Transverse colon (tissue), 4 donors: ENCODE data around the gene PTPRN2. TPM values are rescaled to one million over a fixed set of nuclear protein-coding genes. Genes with fewer than 3 reads are reported as not detected.

ENCODE experiments used
- DNase-seq: peaks from one replicate; pipeline ENCODE4 v3.0.0-alpha.2; 2019
- H3K27ac ChIP-seq, 4 donors: fragments of 200-600 bp; sonication (generic); 2 replicates each; pipeline ENCODE4 v1.5.1; 2016 to 2018; ENCODE audit warnings: inconsistent platforms in 4 of 4
- H3K27me3 ChIP-seq: fragments of 200-600 bp; sonication (generic); 2 replicates; pipeline ENCODE4 v1.5.1; 2017; ENCODE audit warnings: inconsistent platforms
- H3K36me3 ChIP-seq, 4 donors: fragments of 200-600 bp; sonication (generic); 2 replicates each; pipeline ENCODE4 v1.5.1; 2017 to 2019; ENCODE audit warnings: inconsistent platforms in 4 of 4
- H3K4me1 ChIP-seq, 4 donors: fragments of 200-600 bp; sonication (generic); 2 replicates each; pipeline ENCODE4 v1.5.1; 2017 to 2020; ENCODE audit warnings: inconsistent platforms in 4 of 4
- H3K4me3 ChIP-seq, 4 donors: fragments of 200-600 bp; sonication (generic); 1 replicate in 1 of 4; 2 replicates in 3 of 4; pipeline versions ENCODE4 v1.5.1 to v1.6.1; 2017 to 2019; ENCODE audit warnings: inconsistent platforms in 4 of 4
- H3K9me3 ChIP-seq, 2 donors: fragments of 200-600 bp; sonication (generic); 2 replicates each; pipeline ENCODE4 v1.5.1; 2017 to 2019; ENCODE audit warnings: inconsistent platforms in 2 of 2
- EP300 ChIP-seq: sonication (generic); formaldehyde crosslinking; IDR thresholded peaks from one replicate; pipeline ENCODE4 v1.6.1; 2017; ENCODE audit warnings: antibody characterized with exemption, low read depth
- POLR2A ChIP-seq: fragments of 450-650 bp; IDR thresholded peaks from one replicate; pipeline ENCODE4 v1.6.1; 2016; ENCODE audit warnings: antibody characterized with exemption, mild to moderate bottlenecking, moderate library complexity
- POLR2AphosphoS5 ChIP-seq, 3 donors: sonication (generic); formaldehyde crosslinking; IDR thresholded peaks; one replicate each; pipeline ENCODE4 v1.6.1; 2016; ENCODE audit warnings: antibody characterized with exemption in 3 of 3
- WGBS, 2 donors: methylation state at CpG; one replicate each; pipeline ENCODE4 v1.1.5; 2018; ENCODE audit warnings: low coverage in 1 of 2; 5-methylcytosine and 5-hydroxymethylcytosine counted together
- in situ Hi-C, 4 donors: fragments of 200-750 bp; cut with MboI; loops; one replicate each; pipeline versions ENCODE4 v1.15.0 to v1.15.1; 2017; ENCODE audit warnings: low sequenced_read_pairs in 3 of 4, low pct_ligation_motif_present in 1 of 4, low pct_unique_long_range_greater_than_20kb in 1 of 4
- intact Hi-C: fragments of 100-400 bp; cut with DNase I; formaldehyde crosslinking; loops from one replicate; pipeline ENCODE4 v1.15.1; 2023; ENCODE audit warnings: low total_unique reads
- total RNA-seq, 4 donors: library from RNA; depleted of rRNA; stranded (reverse); fragments of >200 nt; gene quantifications; one replicate each; pipeline ENCODE4 v1.1.0, GENCODE V29; 2016
- TF ChIP-seq, protein P1 (sequence below), 5 experiments: fragments of 200-600 bp in 3 of 5; fragments of 450-650 bp in 2 of 5; sonication (generic) in 3 of 5; IDR thresholded peaks; 1 replicate in 2 of 5; 2 replicates in 3 of 5; pipeline ENCODE4 v1.5.1; 2016 to 2017; ENCODE audit warnings: antibody characterized with exemption in 5 of 5, inconsistent platforms in 3 of 5, mild to moderate bottlenecking in 2 of 5, moderate library complexity in 1 of 5

Gene PTPRN2
- total RNA-seq, 4 donors from 2014 or later: 15.4 to 31.1 (median 21.8) TPM

DNA sequence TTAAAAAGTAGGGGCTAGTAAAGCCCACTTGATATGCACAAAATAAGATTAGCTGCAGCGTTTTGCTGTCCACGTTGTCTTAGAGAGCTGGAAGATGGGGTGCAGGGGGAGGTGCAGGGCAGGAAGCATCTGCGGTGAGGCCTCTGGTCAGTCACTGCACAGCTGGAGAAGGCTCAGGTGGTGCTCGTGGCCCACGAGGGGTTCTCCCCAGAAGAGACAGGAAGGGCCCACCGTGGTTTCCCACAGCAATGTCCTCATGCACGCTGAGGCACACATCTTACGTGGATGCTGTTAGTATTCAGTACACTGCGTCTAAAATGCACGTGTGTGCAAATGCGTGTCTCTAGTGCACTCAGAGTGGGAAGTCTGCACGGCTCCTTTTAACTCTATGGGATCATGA is 582.1 kb downstream of the PTPRN2 start:
- Histone ChIP-seq H3K36me3 (no peaks in the 10 kb centered on the region), H3K9me3 (no peaks in the 10 kb centered on the region), H3K27me3 (no peaks in the 10 kb centered on the region), H3K4me1 (no peaks in the 10 kb centered on the region), H3K27ac (no peak overlapping the region), H3K4me3 (no peak overlapping the region)
- WGBS, 2 donors: 64% methylated on average over 12 of the region's 12 CpGs; no CpG with 5 or more reads in 1 of the 2 donors
- no peak for DNase-seq
- intact Hi-C loops (no loop called here), in situ Hi-C loops (no loop called here)
- TF ChIP-seq EP300: no peak
- TF ChIP-seq POLR2A: no peak
- TF ChIP-seq, protein P1, sequence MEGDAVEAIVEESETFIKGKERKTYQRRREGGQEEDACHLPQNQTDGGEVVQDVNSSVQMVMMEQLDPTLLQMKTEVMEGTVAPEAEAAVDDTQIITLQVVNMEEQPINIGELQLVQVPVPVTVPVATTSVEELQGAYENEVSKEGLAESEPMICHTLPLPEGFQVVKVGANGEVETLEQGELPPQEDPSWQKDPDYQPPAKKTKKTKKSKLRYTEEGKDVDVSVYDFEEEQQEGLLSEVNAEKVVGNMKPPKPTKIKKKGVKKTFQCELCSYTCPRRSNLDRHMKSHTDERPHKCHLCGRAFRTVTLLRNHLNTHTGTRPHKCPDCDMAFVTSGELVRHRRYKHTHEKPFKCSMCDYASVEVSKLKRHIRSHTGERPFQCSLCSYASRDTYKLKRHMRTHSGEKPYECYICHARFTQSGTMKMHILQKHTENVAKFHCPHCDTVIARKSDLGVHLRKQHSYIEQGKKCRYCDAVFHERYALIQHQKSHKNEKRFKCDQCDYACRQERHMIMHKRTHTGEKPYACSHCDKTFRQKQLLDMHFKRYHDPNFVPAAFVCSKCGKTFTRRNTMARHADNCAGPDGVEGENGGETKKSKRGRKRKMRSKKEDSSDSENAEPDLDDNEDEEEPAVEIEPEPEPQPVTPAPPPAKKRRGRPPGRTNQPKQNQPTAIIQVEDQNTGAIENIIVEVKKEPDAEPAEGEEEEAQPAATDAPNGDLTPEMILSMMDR (IDR thresholded peaks at IDR 0.05): no peak
- no peak for TF ChIP-seq POLR2AphosphoS5 (IDR thresholded peaks at IDR 0.05)

DNA sequence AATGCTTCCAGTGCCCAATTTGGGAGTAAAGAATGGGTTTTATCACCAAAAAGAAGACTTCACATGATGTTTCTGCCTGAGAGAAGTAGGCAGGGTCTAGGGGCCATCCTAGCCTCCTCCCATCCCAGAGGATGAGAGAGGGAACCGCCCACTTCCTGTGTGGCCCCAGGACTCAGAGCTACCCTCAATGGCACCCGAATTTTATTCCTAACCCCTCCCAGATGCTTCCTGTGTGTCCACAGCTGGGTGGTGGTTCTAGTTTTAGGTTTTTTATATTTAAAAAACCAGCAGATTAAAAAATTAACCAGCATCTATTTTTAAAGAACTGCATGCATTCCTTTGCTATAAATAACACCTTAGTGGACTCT is 583.5 kb downstream of the PTPRN2 start:
- intact Hi-C loops (no loop called here), in situ Hi-C loops (no loop called here)

DNA sequence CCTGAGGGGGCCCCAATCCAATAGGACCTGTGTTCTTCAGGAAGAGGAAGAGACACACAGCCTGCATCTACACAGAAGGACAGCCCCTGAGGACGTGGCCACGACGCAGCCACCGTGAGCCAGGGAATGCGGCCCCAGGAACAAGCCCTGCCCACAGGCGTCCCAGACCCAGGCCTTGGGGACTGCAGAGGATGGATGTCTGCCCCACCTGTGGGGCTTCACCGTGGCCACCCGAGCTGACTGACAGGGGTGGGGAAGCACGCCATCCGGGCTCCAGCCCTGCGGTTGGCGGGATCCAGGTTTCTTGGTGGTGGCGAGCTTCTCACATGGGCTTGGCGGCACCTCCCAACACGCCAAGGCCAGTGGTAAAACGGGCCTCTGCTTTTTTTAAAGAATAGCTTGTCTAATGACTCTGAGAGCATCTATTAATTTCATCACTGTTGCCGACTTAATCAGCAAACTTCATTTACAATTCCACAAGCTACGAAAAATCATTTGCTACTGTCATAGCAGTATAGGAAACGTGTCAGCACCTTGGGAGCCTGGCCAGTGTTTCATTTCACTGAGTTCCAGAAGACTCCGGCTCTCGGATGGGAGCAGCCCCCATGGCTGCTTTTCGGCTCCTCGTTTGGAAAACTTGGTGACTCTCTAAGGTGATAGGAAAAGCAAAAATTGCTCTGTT is 584.0 kb downstream of the PTPRN2 start:
- 87% methylated on average over 23 of the region's 23 CpGs; no CpG with 5 or more reads in 1 of the 2 donors for WGBS, 2 donors
- Histone ChIP-seq H3K4me3 (no peak overlapping the region), H3K36me3 (no peaks in the 10 kb centered on the region), H3K9me3 (no peaks in the 10 kb centered on the region), H3K27ac (no peak overlapping the region), H3K4me1 (no peaks in the 10 kb centered on the region), H3K27me3 (no peaks in the 10 kb centered on the region)
- DNase-seq: no peak
- TF ChIP-seq, protein P1 (IDR thresholded peaks at IDR 0.05): no peak
- TF ChIP-seq EP300 (no peak), POLR2A (no peak), POLR2AphosphoS5 (IDR thresholded peaks at IDR 0.05) (no peak)
- intact Hi-C loops: no loop called here
- in situ Hi-C loops: no loop called here

More for the DNA sequence above, 583.5 kb downstream of the PTPRN2 start:
- Histone ChIP-seq H3K4me1 (no peaks in the 10 kb centered on the region), H3K36me3 (no peaks in the 10 kb centered on the region), H3K9me3 (no peaks in the 10 kb centered on the region), H3K4me3 (no peak overlapping the region), H3K27ac (no peak overlapping the region), H3K27me3 (no peaks in the 10 kb centered on the region)
- no peak for DNase-seq
- TF ChIP-seq, protein P1 (IDR thresholded peaks at IDR 0.05): no peak
- no peak for TF ChIP-seq POLR2A
- 49% methylated on average over 2 of the region's 2 CpGs; no CpG with 5 or more reads in 1 of the 2 donors for WGBS, 2 donors

DNA sequence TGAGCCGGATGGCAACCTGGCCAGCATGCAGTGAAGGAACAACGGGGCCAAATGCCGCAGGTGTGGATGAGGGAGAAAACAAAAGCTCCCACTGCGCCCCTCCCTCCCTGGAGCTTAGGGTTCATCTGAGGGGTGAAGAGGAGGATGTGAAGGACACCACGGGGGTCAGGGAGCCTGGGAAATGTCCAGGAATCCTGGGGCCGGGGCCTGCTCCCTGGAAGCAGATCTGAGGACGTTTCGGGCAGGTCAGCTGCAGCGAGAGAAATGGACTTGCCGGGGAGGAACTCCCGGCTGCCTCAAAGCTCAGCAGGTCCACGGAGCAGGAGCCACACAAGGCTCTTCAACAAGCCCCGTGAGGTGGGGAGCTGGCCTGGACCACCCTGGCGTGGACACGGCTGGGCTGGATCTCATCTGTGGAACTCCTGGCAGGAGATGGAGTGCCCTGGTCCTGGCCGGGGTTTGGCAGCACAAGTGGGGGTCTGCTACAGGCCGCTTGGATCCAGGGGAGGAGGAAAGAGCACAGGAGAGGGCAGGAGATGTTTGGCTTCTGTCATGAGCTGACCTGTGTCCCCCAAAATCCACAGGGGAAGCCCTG is 585.0 kb downstream of the PTPRN2 start:
- 91% methylated on average over 17 of the region's 17 CpGs; no CpG with 5 or more reads in 1 of the 2 donors for WGBS, 2 donors
- no peak overlapping the region for H3K4me3 ChIP-seq
- in situ Hi-C loops (no loop called here), intact Hi-C loops (no loop called here)
- H3K36me3 ChIP-seq: no peaks in the 10 kb centered on the region
- DNase-seq: no peak
- no peaks in the 10 kb centered on the region for H3K27me3 ChIP-seq
- H3K4me1 ChIP-seq: no peaks in the 10 kb centered on the region
- TF ChIP-seq EP300 (no peak), POLR2AphosphoS5 (IDR thresholded peaks at IDR 0.05) (no peak), POLR2A (no peak)
- TF ChIP-seq, protein P1 (IDR thresholded peaks at IDR 0.05): no peak
- no peak overlapping the region for H3K27ac ChIP-seq
- no peaks in the 10 kb centered on the region for H3K9me3 ChIP-seq
